HepG2 (cell line): ENCODE results near the gene MTMR6. TPM values are rescaled to one million over a fixed set of nuclear protein-coding genes. Genes with fewer than 3 reads are reported as not detected.

Source experiments
- ATAC-seq: fragments of 200-7000 bp; cut with Tn5 transposase; 3 replicates; pipeline ENCODE4 v1.9.1; 2020; ENCODE audit warnings: mild to moderate bottlenecking, moderate library complexity
- BruUV-seq: library from RNA; stranded (reverse); fragments of 400-500 nt; replicated peaks from 2 replicates; lab custom pipeline; 2021; lab: Mats Ljungman, UMichigan
- CTCF ChIA-PET: fragments of 300-600 bp; formaldehyde crosslinking; extraction: SDS; loops from one replicate; lab custom pipeline; 2021; ENCODE audit warnings: low total read pairs, inconsistent platforms, low intra/inter-chr PET ratio; lab: Yijun Ruan, JAX
- POLR2A ChIA-PET: fragments of 350-600 bp; sonication (Branson Sonifier 250); formaldehyde crosslinking; loops from one replicate; lab custom pipeline; 2020; ENCODE audit warnings: antibody characterized with exemption, inconsistent platforms; lab: Yijun Ruan, JAX
- DNase-seq: peaks from one replicate; pipeline ENCODE4 v3.0.0-alpha.2; 2015; ENCODE audit warnings: low spot score
- FAIRE-seq: peaks from 3 replicates; lab custom pipeline; 2011; peaks lifted over from hg19 to GRCh38; lab: Jason Lieb, UNC
- H2AFZ ChIP-seq: one replicate; pipeline ENCODE4 v1.6.1; 2011; ENCODE audit warnings: low read length, inconsistent platforms
- H3K27ac ChIP-seq: fragments of 300-600 bp; 3 replicates; pipeline ENCODE4 v1.8.0; 2011; ENCODE audit warnings: mixed run types, mild to moderate bottlenecking, mixed read lengths, low read length, inconsistent platforms; ENCODE audit not compliant: insufficient read depth; ENCODE audit errors: extremely low read length
- H3K27me3 ChIP-seq, 2 experiments: fragments of 200-600 bp in 1 of 2; 2 replicates in 1 of 2; 3 replicates in 1 of 2; pipeline versions ENCODE4 v1.6.0 to v1.8.0; 2011; ENCODE audit warnings: low read length in 2 of 2, mild to moderate bottlenecking in 2 of 2, moderate library complexity in 2 of 2, inconsistent platforms in 1 of 2; ENCODE audit not compliant: insufficient read depth in 2 of 2, control insufficient read depth in 1 of 2
- H3K36me3 ChIP-seq, 2 experiments: fragments of 200-600 bp in 1 of 2; replicated peaks in 1 of 2; 2 replicates in 1 of 2; 3 replicates in 1 of 2; pipeline versions ENCODE4 v1.5.1 to v1.8.0; 2011; ENCODE audit warnings: low read length in 2 of 2, inconsistent platforms in 1 of 2; ENCODE audit not compliant: insufficient read depth in 2 of 2, control insufficient read depth in 1 of 2
- H3K4me1 ChIP-seq: 2 replicates; pipeline ENCODE4 v1.5.1; 2012; ENCODE audit warnings: low read length, inconsistent platforms; ENCODE audit not compliant: insufficient read depth
- H3K4me2 ChIP-seq: 2 replicates; pipeline ENCODE4 v1.6.0; 2011; ENCODE audit warnings: low read depth, low read length, inconsistent platforms
- H3K4me3 ChIP-seq, 3 experiments: fragments of 200-600 bp in 1 of 3; sonication (generic), shearing (Covaris generic) in 1 of 3; replicated peaks in 1 of 3; 2 replicates each; pipeline ENCODE4 v1.5.1; 2011 to 2016; ENCODE audit warnings: low read length in 3 of 3, inconsistent platforms in 2 of 3, low read depth in 2 of 3, mild to moderate bottlenecking in 2 of 3, control low read depth in 1 of 3, mixed read lengths in 1 of 3; ENCODE audit not compliant: insufficient read depth in 1 of 3
- H3K79me2 ChIP-seq: one replicate; pipeline ENCODE4 v1.6.1; 2011; ENCODE audit warnings: low read length, inconsistent platforms; ENCODE audit not compliant: insufficient read depth
- H3K9ac ChIP-seq: 2 replicates; pipeline ENCODE4 v1.6.0; 2011; ENCODE audit warnings: mild to moderate bottlenecking, low read depth, low read length, inconsistent platforms; ENCODE audit not compliant: insufficient read depth
- H3K9me3 ChIP-seq: 2 replicates; pipeline ENCODE4 v1.5.1; 2012; ENCODE audit warnings: mild to moderate bottlenecking, low read length
- H4K20me1 ChIP-seq: 2 replicates; pipeline ENCODE4 v1.6.0; 2011; ENCODE audit warnings: inconsistent platforms, mild to moderate bottlenecking, low read length, moderate library complexity; ENCODE audit not compliant: insufficient read depth
- CSRNP2 ChIP-seq: sonication (generic); formaldehyde crosslinking; conservative IDR thresholded peaks from 2 replicates; pipeline ENCODE4 v1.8.0; 2022; ENCODE audit warnings: low read depth, missing genetic modification reagents
- E2F1 ChIP-seq: sonication (generic); formaldehyde crosslinking; IDR thresholded peaks from 2 replicates; pipeline ENCODE4 v1.5.0; 2020; ENCODE audit warnings: missing genetic modification reagents
- HMG20A ChIP-seq: IDR thresholded peaks from 2 replicates; pipeline ENCODE4 v1.6.1; 2016; ENCODE audit warnings: borderline replicate concordance
- ISX ChIP-seq: sonication (generic); formaldehyde crosslinking; conservative IDR thresholded peaks from 2 replicates; pipeline ENCODE4 v1.5.0; 2020; ENCODE audit warnings: missing genetic modification reagents
- MEIS2 ChIP-seq: sonication (generic); formaldehyde crosslinking; IDR thresholded peaks from 2 replicates; pipeline ENCODE4 v1.9.0; 2021; ENCODE audit warnings: mild to moderate bottlenecking, missing genetic modification reagents
- MYC ChIP-seq: sonication (generic); formaldehyde crosslinking; IDR thresholded peaks from 2 replicates; pipeline ENCODE4 v1.9.0; 2021; ENCODE audit warnings: missing genetic modification reagents, borderline replicate concordance
- NFIC ChIP-seq: IDR thresholded peaks from 2 replicates; pipeline ENCODE4 v1.6.1; 2012; ENCODE audit warnings: mild to moderate bottlenecking, low read length, inconsistent platforms
- PHF20 ChIP-seq: sonication (generic); formaldehyde crosslinking; IDR thresholded peaks from 2 replicates; pipeline ENCODE4 v1.5.0; 2020; ENCODE audit warnings: mild to moderate bottlenecking, missing genetic modification reagents
- RAD21 ChIP-seq: fragments of 450-650 bp; formaldehyde crosslinking; IDR thresholded peaks from 2 replicates; pipeline ENCODE4 v1.5.0; 2020; ENCODE audit warnings: mild to moderate bottlenecking
- THRA ChIP-seq: sonication (generic); formaldehyde crosslinking; IDR thresholded peaks from 2 replicates; pipeline ENCODE4 v1.4.0; 2020; ENCODE audit warnings: missing genetic modification reagents, borderline replicate concordance
- TSC22D2 ChIP-seq: sonication (generic); formaldehyde crosslinking; IDR thresholded peaks from 2 replicates; pipeline ENCODE4 v1.5.1; 2020; ENCODE audit warnings: missing genetic modification reagents, mild to moderate bottlenecking, borderline replicate concordance
- ZBTB20 ChIP-seq: sonication (generic); formaldehyde crosslinking; IDR thresholded peaks from 2 replicates; pipeline ENCODE4 v1.8.1; 2023; ENCODE audit warnings: missing genetic modification reagents, low read depth, mild to moderate bottlenecking, borderline replicate concordance
- ZMAT3 ChIP-seq: sonication (generic); formaldehyde crosslinking; conservative IDR thresholded peaks from 2 replicates; pipeline ENCODE4 v1.7.0; 2021; ENCODE audit warnings: missing genetic modification reagents
- ZNF296 ChIP-seq: sonication (generic); formaldehyde crosslinking; conservative IDR thresholded peaks from 2 replicates; pipeline ENCODE4 v1.5.0; 2020; ENCODE audit warnings: mild to moderate bottlenecking, missing genetic modification reagents
- ZNF558 ChIP-seq: sonication (generic); formaldehyde crosslinking; IDR thresholded peaks from 2 replicates; pipeline ENCODE4 v1.9.0; 2022; ENCODE audit warnings: mild to moderate bottlenecking, missing genetic modification reagents, borderline replicate concordance
- ZNF749 ChIP-seq: sonication (generic); formaldehyde crosslinking; IDR thresholded peaks from 2 replicates; pipeline ENCODE4 v1.8.0; 2022; ENCODE audit warnings: mild to moderate bottlenecking, missing genetic modification reagents, moderate library complexity, borderline replicate concordance
- WGBS: methylation state at CpG from one replicate; pipeline ENCODE4 v1.1.6; 2017; ENCODE audit warnings: low lambda C conversion rate; 5-methylcytosine and 5-hydroxymethylcytosine counted together
- in situ Hi-C: cut with HindIII; loops from 2 replicates; pipeline ENCODE4 v1.10.0; 2017; ENCODE audit warnings: low pct_unique_long_range_greater_than_20kb; ENCODE audit not compliant: extremely low pct_ligation_motif_present
- intact Hi-C: fragments of 100-400 bp; cut with micrococcal nuclease; formaldehyde crosslinking; loops from one replicate; pipeline ENCODE4 v1.10.0; 2022; ENCODE audit not compliant: unreplicated experiment
- polyA plus RNA-seq, 8 experiments: library from polyadenylated mRNA; depleted of rRNA in 3 of 8; stranded (reverse) in 7 of 8; unstranded in 1 of 8; fragments of >200 nt; fragmentation: Illumina TruSeq in 4 of 8; extraction: Trizol in 4 of 8; gene quantifications; 2 replicates each; pipeline versions ENCODE4 v1.2.1 to v1.2.3, GENCODE V29; 2011 to 2016; ENCODE audit warnings: low read depth in 4 of 8, missing spikeins in 1 of 8, mixed read lengths in 1 of 8; ENCODE audit not compliant: insufficient read depth in 1 of 8
- total RNA-seq, 5 experiments: library from RNA; depleted of rRNA; stranded (reverse); fragments of >200 nt; fragmentation: Illumina TruSeq; extraction: Trizol; gene quantifications; 2 replicates each; pipeline ENCODE4 v1.2.3, GENCODE V29; 2016; ENCODE audit warnings: low read depth in 1 of 5
- TF ChIP-seq, protein P1 (sequence below): IDR thresholded peaks from 2 replicates; pipeline ENCODE4 v1.6.1; 2016; ENCODE audit warnings: missing compliant biosample characterization, missing genetic modification reagents, borderline replicate concordance
- TF ChIP-seq, protein P2 (sequence below): IDR thresholded peaks from 2 replicates; pipeline ENCODE4 v1.6.1; 2016

Gene MTMR6
- total and polyA plus RNA-seq, 2 of the 13 experiments (the other 11 are each of a cell fraction or from before 2014, with no cell fraction given) = 3.4 to 7.8 TPM

GRCh38 chr13:25286308-25286968 is 850 bp downstream of the MTMR6 start:
- in situ Hi-C loops = no loop called here
- CTCF ChIA-PET = no interaction called here
- TF ChIP-seq MEIS2 (CRISPR knock-in tag) (no peak), E2F1 (CRISPR knock-in tag) (0 out of 2 replicates have a peak, but pooled peaks have one; percentile 8), HMG20A (no peak), ZNF749 (CRISPR knock-in tag) (no peak), RAD21 (CRISPR knock-in tag) (no peak), ISX (CRISPR knock-in tag) (no peak), TSC22D2 (CRISPR knock-in tag) (no peak), ZNF296 (CRISPR knock-in tag) (0 out of 2 replicates have a peak, but pooled peaks have one; percentile 28), THRA (CRISPR knock-in tag) (no peak), CSRNP2 (no peak), NFIC (no peak), MYC (CRISPR knock-in tag) (no peak), ZBTB20 (CRISPR knock-in tag) (no peak), ZMAT3 (CRISPR knock-in tag) (no peak; the same call in 1 of the 2 replicates), PHF20 (CRISPR knock-in tag) (peak; percentile 25; the same call in 1 of the 2 replicates), ZNF558 (peak; percentile 55; the same call in 1 of the 2 replicates)
- TF ChIP-seq, protein P1, sequence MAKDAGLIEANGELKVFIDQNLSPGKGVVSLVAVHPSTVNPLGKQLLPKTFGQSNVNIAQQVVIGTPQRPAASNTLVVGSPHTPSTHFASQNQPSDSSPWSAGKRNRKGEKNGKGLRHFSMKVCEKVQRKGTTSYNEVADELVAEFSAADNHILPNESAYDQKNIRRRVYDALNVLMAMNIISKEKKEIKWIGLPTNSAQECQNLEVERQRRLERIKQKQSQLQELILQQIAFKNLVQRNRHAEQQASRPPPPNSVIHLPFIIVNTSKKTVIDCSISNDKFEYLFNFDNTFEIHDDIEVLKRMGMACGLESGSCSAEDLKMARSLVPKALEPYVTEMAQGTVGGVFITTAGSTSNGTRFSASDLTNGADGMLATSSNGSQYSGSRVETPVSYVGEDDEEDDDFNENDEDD (CRISPR knock-in tag) = no peak
- TF ChIP-seq, protein P2, sequence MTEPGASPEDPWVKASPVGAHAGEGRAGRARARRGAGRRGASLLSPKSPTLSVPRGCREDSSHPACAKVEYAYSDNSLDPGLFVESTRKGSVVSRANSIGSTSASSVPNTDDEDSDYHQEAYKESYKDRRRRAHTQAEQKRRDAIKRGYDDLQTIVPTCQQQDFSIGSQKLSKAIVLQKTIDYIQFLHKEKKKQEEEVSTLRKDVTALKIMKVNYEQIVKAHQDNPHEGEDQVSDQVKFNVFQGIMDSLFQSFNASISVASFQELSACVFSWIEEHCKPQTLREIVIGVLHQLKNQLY (CRISPR knock-in tag) = no peak

More at GRCh38 chr13:25286308-25286968, 850 bp downstream of the MTMR6 start:
- FAIRE-seq (peak; percentile 46), DNase-seq (peak; percentile 24), ATAC-seq (peak; percentile 64)
- intact Hi-C loops = loop anchor here (5.0 kb wide), 1 partner anchor 54 kb away; no protein-coding TSS in a partner anchor
- Histone ChIP-seq H3K9ac (peak overlapping the region; percentile 85), H3K4me3 (peak overlapping the region; percentile 90 to 98 (median 92)), H4K20me1 (no peaks in the 10 kb centered on the region; the same call in 1 of the 2 replicates), H3K36me3 (no peaks in the 10 kb centered on the region), H3K27ac (peak overlapping the region; percentile 70), H3K79me2 (peaks cover 9% of the 10 kb centered on the region), H3K9me3 (no peaks in the 10 kb centered on the region), H3K4me1 (peaks cover 28% of the 10 kb centered on the region), H2AFZ (peak overlapping the region; percentile 80), H3K27me3 (peaks cover 0 to 16% of the 10 kb centered on the region in 2 experiments; a peak in 1 of 5 replicates), H3K4me2 (peak overlapping the region; percentile 92)
- POLR2A ChIA-PET = no interaction called here
- BruUV-seq = TSS peak; percentile 72
- WGBS = 5% methylated on average over 22 of the region's 25 CpGs
